SK-N-SH (cell line): Measurements from ENCODE around the gene CCDC34. TPM values are rescaled to one million over a fixed set of nuclear protein-coding genes. Genes with fewer than 3 reads are reported as not detected.

Source experiments
- CTCF ChIA-PET: fragments of 300-600, 350-600 bp; formaldehyde crosslinking; extraction: SDS; loops from one replicate; lab custom pipeline; 2021; lab: Yijun Ruan, JAX
- POLR2A ChIA-PET: fragments of 350-600 bp; sonication (Branson Sonifier 250); formaldehyde crosslinking; extraction: SDS; loops from one replicate; lab custom pipeline; 2020; ENCODE audit warnings: antibody characterized with exemption, inconsistent platforms; lab: Yijun Ruan, JAX
- DNase-seq: peaks from one replicate; pipeline ENCODE4 v3.0.0; 2012
- H2AFZ ChIP-seq: fragments of 200-600 bp; sonication (generic); 2 replicates; pipeline ENCODE4 v1.8.1; 2016; ENCODE audit warnings: antibody characterized with exemption, mild to moderate bottlenecking, low read depth
- H3F3A ChIP-seq: fragments of 200-600 bp; sonication (generic); replicated peaks from 2 replicates; pipeline ENCODE3; 2016; ENCODE audit warnings: antibody characterized with exemption, mild to moderate bottlenecking; ENCODE audit not compliant: insufficient read depth
- H3K27ac ChIP-seq, 2 experiments: fragments of 200-500 bp in 1 of 2; fragments of 200-600 bp in 1 of 2; sonication (Bioruptor generic) in 1 of 2; sonication (generic), shearing (Covaris generic) in 1 of 2; 2 replicates each; pipeline versions ENCODE4 v1.5.1 to v1.6.1; 2014 to 2016; ENCODE audit warnings: low read depth in 2 of 2, inconsistent platforms in 1 of 2, low read length in 1 of 2, mild to moderate bottlenecking in 1 of 2, mixed read lengths in 1 of 2
- H3K27me3 ChIP-seq: fragments of 200-600 bp; sonication (generic), shearing (Covaris generic); 2 replicates; pipeline ENCODE4 v1.6.1; 2016; ENCODE audit warnings: mixed run types; ENCODE audit not compliant: insufficient read depth
- H3K36me3 ChIP-seq, 2 experiments: fragments of 200-500 bp in 1 of 2; fragments of 200-600 bp in 1 of 2; sonication (Bioruptor generic) in 1 of 2; sonication (generic) in 1 of 2; replicated peaks in 1 of 2; 2 replicates each; pipeline versions ENCODE3 to v1.5.1; 2014 to 2016; ENCODE audit warnings: low read length in 1 of 2, mild to moderate bottlenecking in 1 of 2; ENCODE audit not compliant: insufficient read depth in 2 of 2, control insufficient read depth in 1 of 2
- H3K4me1 ChIP-seq, 2 experiments: fragments of 200-500 bp in 1 of 2; fragments of 200-600 bp in 1 of 2; sonication (Bioruptor generic) in 1 of 2; sonication (generic), shearing (Covaris generic) in 1 of 2; 2 replicates each; pipeline versions ENCODE4 v1.5.1 to v1.6.1; 2014 to 2016; ENCODE audit warnings: low read depth in 1 of 2, low read length in 1 of 2, mixed run types in 1 of 2; ENCODE audit not compliant: insufficient read depth in 2 of 2, control insufficient read depth in 1 of 2
- H3K4me2 ChIP-seq: fragments of 200-600 bp; sonication (generic), shearing (Covaris generic); 2 replicates; pipeline ENCODE4 v1.6.1; 2017; ENCODE audit warnings: mixed run types
- H3K4me3 ChIP-seq, 2 experiments: fragments of 200-500 bp in 1 of 2; fragments of 200-600 bp in 1 of 2; sonication (Bioruptor generic) in 1 of 2; sonication (generic), shearing (Covaris generic) in 1 of 2; 2 replicates each; pipeline versions ENCODE4 v1.5.1 to v1.8.1; 2014 to 2016; ENCODE audit warnings: low read depth in 2 of 2, inconsistent platforms in 1 of 2, low read length in 1 of 2, mild to moderate bottlenecking in 1 of 2, mixed read lengths in 1 of 2, moderate library complexity in 1 of 2
- H3K79me2 ChIP-seq: fragments of 200-600 bp; sonication (generic); 2 replicates; pipeline ENCODE4 v1.8.1; 2017; ENCODE audit warnings: mild to moderate bottlenecking; ENCODE audit not compliant: insufficient read depth
- H3K9ac ChIP-seq: fragments of 200-600 bp; sonication (generic); 2 replicates; pipeline ENCODE4 v1.6.1; 2017; ENCODE audit warnings: mixed run types
- H3K9me2 ChIP-seq: fragments of 200-600 bp; sonication (generic); 2 replicates; pipeline ENCODE4 v1.6.1; 2017; ENCODE audit warnings: mixed run types
- H3K9me3 ChIP-seq: fragments of 200-600 bp; sonication (generic); 2 replicates; pipeline ENCODE4 v1.6.1; 2017; ENCODE audit warnings: mixed run types, mild to moderate bottlenecking, moderate library complexity
- H4K20me1 ChIP-seq: fragments of 200-600 bp; sonication (generic); 2 replicates; pipeline ENCODE4 v1.6.1; 2017; ENCODE audit warnings: mild to moderate bottlenecking, mixed run types; ENCODE audit not compliant: insufficient read depth
- ELF1 ChIP-seq: IDR thresholded peaks from 2 replicates; pipeline ENCODE4 v1.4.0; 2012
- EP300 ChIP-seq, 2 experiments: IDR thresholded peaks; 2 replicates each; pipeline versions ENCODE4 v1.4.0 to v1.6.1; 2012; ENCODE audit warnings: borderline replicate concordance in 1 of 2, low read depth in 1 of 2, low read length in 1 of 2
- EZH2phosphoT487 ChIP-seq: fragments of 200-600 bp; sonication (generic); IDR thresholded peaks from 2 replicates; pipeline ENCODE4 v1.6.1; 2017; ENCODE audit warnings: low read depth, mixed run types, mild to moderate bottlenecking, antibody characterized with exemption, moderate library complexity, borderline replicate concordance
- FOSL2 ChIP-seq: IDR thresholded peaks from 2 replicates; pipeline ENCODE4 v1.4.0; 2012; ENCODE audit warnings: low read depth, mild to moderate bottlenecking, moderate library complexity, borderline replicate concordance
- FOXJ3 ChIP-seq: sonication (generic); formaldehyde crosslinking; IDR thresholded peaks from 2 replicates; pipeline ENCODE4 v1.5.1; 2020; ENCODE audit warnings: mild to moderate bottlenecking, missing genetic modification reagents
- FOXM1 ChIP-seq: IDR thresholded peaks from 2 replicates; pipeline ENCODE4 v1.4.0; 2012; ENCODE audit warnings: low read depth, mild to moderate bottlenecking
- GATA2 ChIP-seq: sonication (generic); formaldehyde crosslinking; IDR thresholded peaks from 2 replicates; pipeline ENCODE4 v1.5.0; 2020; ENCODE audit warnings: mild to moderate bottlenecking, missing genetic modification reagents
- IRF3 ChIP-seq: fragments of 150-350 bp; IDR thresholded peaks from 2 replicates; pipeline ENCODE4 v1.6.1; 2016; ENCODE audit warnings: mild to moderate bottlenecking, low read depth, low read length
- JUND ChIP-seq: IDR thresholded peaks from 2 replicates; pipeline ENCODE4 v1.4.0; 2012
- MAX ChIP-seq: IDR thresholded peaks from 2 replicates; pipeline ENCODE4 v1.4.0; 2012; ENCODE audit warnings: low read depth
- PBX3 ChIP-seq: IDR thresholded peaks from 2 replicates; pipeline ENCODE4; 2012
- RAD21 ChIP-seq: IDR thresholded peaks from 2 replicates; pipeline ENCODE4 v1.6.1; 2012; ENCODE audit warnings: mild to moderate bottlenecking, low read length
- RCOR1 ChIP-seq: fragments of 150-350 bp; IDR thresholded peaks from 2 replicates; pipeline ENCODE4 v1.6.1; 2017; ENCODE audit warnings: antibody characterized with exemption, low read length
- RFX5 ChIP-seq: IDR thresholded peaks from 2 replicates; pipeline ENCODE4 v1.6.1; 2012; ENCODE audit warnings: mild to moderate bottlenecking, improper control_type of control experiment, low read length
- TAF1 ChIP-seq: IDR thresholded peaks from 2 replicates; pipeline ENCODE4 v1.6.1; 2012; ENCODE audit warnings: low read depth, mild to moderate bottlenecking, low read length, moderate library complexity, borderline replicate concordance
- USF2 ChIP-seq: fragments of 150-350 bp; IDR thresholded peaks from 2 replicates; pipeline ENCODE4 v1.6.1; 2017; ENCODE audit warnings: antibody characterized with exemption, low read length, low read depth, borderline replicate concordance
- YY1 ChIP-seq: IDR thresholded peaks from 2 replicates; pipeline ENCODE4 v1.4.0; 2012; ENCODE audit warnings: low read depth, mild to moderate bottlenecking
- ZBTB33 ChIP-seq: IDR thresholded peaks from 2 replicates; pipeline ENCODE4 v1.4.0; 2012; ENCODE audit warnings: low read depth, borderline replicate concordance
- WGBS: methylation state at CpG from one replicate; pipeline ENCODE4 v1.1.6; 2017; ENCODE audit warnings: low lambda C conversion rate; 5-methylcytosine and 5-hydroxymethylcytosine counted together
- polyA plus RNA-seq, 3 experiments: library from polyadenylated mRNA; depleted of rRNA; stranded (reverse); fragments of >200 nt; gene quantifications; 2 replicates each; pipeline ENCODE4 v1.2.3, GENCODE V29; 2012

Gene CCDC34
- polyA plus RNA-seq, 1 of the 3 experiments (the other 2 are of a cell fraction) = 6.7 TPM

- Histone ChIP-seq H3K9me2 (no peaks in the 10 kb centered on the region), H3K27ac (no peak overlapping the region), H3K9ac (no peak overlapping the region), H3K27me3 (no peaks in the 10 kb centered on the region), H3K79me2 (no peaks in the 10 kb centered on the region), H2AFZ (no peak overlapping the region), H3K4me2 (no peak overlapping the region), H3K4me3 (no peak overlapping the region), H4K20me1 (peaks cover 2% of the 10 kb centered on the region; the same call in 1 of the 2 replicates), H3F3A (peaks cover 16% of the 10 kb centered on the region), H3K9me3 (no peaks in the 10 kb centered on the region), H3K4me1 (peaks cover 4 to 39% of the 10 kb centered on the region in 2 experiments), H3K36me3 (peaks cover 0 to 9% of the 10 kb centered on the region in 2 experiments)
- TF ChIP-seq JUND (0 out of 2 replicates have a peak, but pooled peaks have one; percentile 4), RCOR1 (no peak)
- WGBS = 74% methylated on average over 1 of the region's 1 CpG
- DNase-seq = no peak
- CTCF ChIA-PET = no interaction called here
- POLR2A ChIA-PET = no interaction called here
Measured at GRCh38 chr11:27388869-27389268, 25.9 kb upstream of the CCDC34 start.

GRCh38 chr11:27388001-27388400, 25.0 kb upstream of the CCDC34 start:
- WGBS = 54% methylated on average over 2 of the region's 2 CpGs
- no peaks in the 10 kb centered on the region for H3K27me3 ChIP-seq
- H3F3A ChIP-seq = peaks cover 14% of the 10 kb centered on the region
- H3K27ac ChIP-seq = no peak overlapping the region
- no peak overlapping the region for H3K4me2 ChIP-seq
- no peaks in the 10 kb centered on the region for H3K9me3 ChIP-seq
- POLR2A ChIA-PET = no interaction called here
- H3K4me1 ChIP-seq = peaks cover 4 to 43% of the 10 kb centered on the region in 2 experiments
- TF ChIP-seq FOXJ3 = no peak
- CTCF ChIA-PET = no interaction called here
- no peaks in the 10 kb centered on the region for H3K79me2 ChIP-seq
- no peaks in the 10 kb centered on the region for H3K9me2 ChIP-seq
- H3K36me3 ChIP-seq = peaks cover 4 to 13% of the 10 kb centered on the region in 2 experiments
- no peak for DNase-seq
- 0 out of 2 replicates have a peak overlapping the region, but pooled peaks have one; percentile 6 for H2AFZ ChIP-seq
- peaks cover 2% of the 10 kb centered on the region; the same call in 1 of the 2 replicates for H4K20me1 ChIP-seq
- H3K9ac ChIP-seq = no peak overlapping the region
- no peak overlapping the region for H3K4me3 ChIP-seq

GRCh38 chr11:27387362-27387761, 24.3 kb upstream of the CCDC34 start:
- POLR2A ChIA-PET = no interaction called here
- Histone ChIP-seq H3K4me2 (no peak overlapping the region), H3K4me3 (no peak overlapping the region)
- no peak for TF ChIP-seq EZH2phosphoT487
- no peak for TF ChIP-seq FOXM1
- TF ChIP-seq MAX = no peak
- no peak for TF ChIP-seq PBX3
- TF ChIP-seq USF2 = no peak
- no peak for TF ChIP-seq YY1
- TF ChIP-seq ELF1 = no peak
- no peak for TF ChIP-seq RAD21
- TF ChIP-seq RFX5 = no peak
- TF ChIP-seq EP300 (IDR thresholded peaks at IDR 0.05; ENCODE audit: borderline replicate concordance in 1 of 2, low read depth in 1 of 2, low read length in 1 of 2) = no peak
- TF ChIP-seq GATA2 = no peak
- TF ChIP-seq ZBTB33 = no peak
- no peak for TF ChIP-seq FOSL2
- TF ChIP-seq IRF3 = no peak
- TF ChIP-seq TAF1 = no peak

More at GRCh38 chr11:27387362-27387761, 24.3 kb upstream of the CCDC34 start:
- CTCF ChIA-PET = interaction anchor here (1.1 kb wide), 1 partner anchor 15 kb away, joined by 3 read pairs; no protein-coding TSS in a partner anchor
- 40% methylated on average over 2 of the region's 2 CpGs for WGBS
- no peaks in the 10 kb centered on the region for H3K9me2 ChIP-seq
- no peak overlapping the region for H3K27ac ChIP-seq
- DNase-seq = no peak
- H3K27me3 ChIP-seq = no peaks in the 10 kb centered on the region
- H3K9me3 ChIP-seq = no peaks in the 10 kb centered on the region
- peaks cover 4 to 13% of the 10 kb centered on the region in 2 experiments for H3K36me3 ChIP-seq
- H3F3A ChIP-seq = peaks cover 8% of the 10 kb centered on the region
- no peaks in the 10 kb centered on the region for H4K20me1 ChIP-seq
- H3K4me1 ChIP-seq = peaks cover 4 to 36% of the 10 kb centered on the region in 2 experiments
- H3K9ac ChIP-seq = no peak overlapping the region
- H2AFZ ChIP-seq = no peak overlapping the region
- H3K79me2 ChIP-seq = no peaks in the 10 kb centered on the region
